Measurements from ENCODE around the gene LDLR.
A peak's percentile ranks its signal among the peaks of the same experiment; 100 is the strongest.
"Not testable (repeated sequence)": the region's sequence is repeated elsewhere in the genome, so short reads cannot be mapped to it uniquely, and the experiment has no call there.

The LDLR gene

GRCh38 chr19:11106477-11106876 is 17.2 kb downstream of the LDLR start:
- no peak for DNase-seq (ENCODE audit: low read depth)

GRCh38 chr19:11108746-11109145 is 19.5 kb downstream of the LDLR start:
- DNase-seq (ENCODE audit: low read depth): no peak

GRCh38 chr19:11111117-11111770 is 22.0 kb downstream of the LDLR start:
- DNase-seq (ENCODE audit: low read depth): no peak

GRCh38 chr19:11111771-11112144 is 22.5 kb downstream of the LDLR start:
- no peak for DNase-seq (ENCODE audit: low read depth)

GRCh38 chr19:11113140-11113708 is 24.0 kb downstream of the LDLR start:
- DNase-seq (ENCODE audit: low read depth): no peak

GRCh38 chr19:11115042-11115441 is 25.8 kb downstream of the LDLR start:
- DNase-seq (ENCODE audit: low read depth): no peak

- no peak for DNase-seq (ENCODE audit: low read depth)
These were observed 26.7 kb downstream of the LDLR start for GRCh38 chr19:11115895-11116446.

GRCh38 chr19:11116507-11116906 is 27.2 kb downstream of the LDLR start:
- DNase-seq (ENCODE audit: low read depth): no peak

GRCh38 chr19:11121963-11122362 is 32.7 kb downstream of the LDLR start:
- not testable (repeated sequence) for DNase-seq (ENCODE audit: low read depth)

- no peak for DNase-seq (ENCODE audit: low read depth)
These were observed 33.9 kb downstream of the LDLR start for GRCh38 chr19:11123114-11123513.

GRCh38 chr19:11124157-11124556 is 34.9 kb downstream of the LDLR start:
- DNase-seq (ENCODE audit: low read depth): not testable (repeated sequence)

GRCh38 chr19:11125994-11126685 is 36.9 kb downstream of the LDLR start:
- peak; percentile 65 for DNase-seq (ENCODE audit: low read depth)

- DNase-seq (ENCODE audit: low read depth): no peak
These were observed 38.6 kb downstream of the LDLR start for GRCh38 chr19:11127905-11128304.

GRCh38 chr19:11130824-11131455 is 41.7 kb downstream of the LDLR start:
- DNase-seq (ENCODE audit: low read depth): peak; percentile 46

- no peak for DNase-seq (ENCODE audit: low read depth)
These were observed 42.2 kb downstream of the LDLR start for GRCh38 chr19:11131471-11131870.

GRCh38 chr19:11136400-11137101 is 47.3 kb downstream of the LDLR start:
- DNase-seq (ENCODE audit: low read depth): no peak

- no peak for DNase-seq (ENCODE audit: low read depth)
These were observed 48.5 kb downstream of the LDLR start for GRCh38 chr19:11137542-11138384.

- DNase-seq (ENCODE audit: low read depth): no peak
These were observed 49.5 kb downstream of the LDLR start for GRCh38 chr19:11138601-11139300.

GRCh38 chr19:11140023-11140538 is 50.8 kb downstream of the LDLR start:
- not testable (repeated sequence) for DNase-seq (ENCODE audit: low read depth)

GRCh38 chr19:11140896-11141295 is 51.6 kb downstream of the LDLR start:
- DNase-seq (ENCODE audit: low read depth): no peak

Measured in stimulated activated CD8-positive, alpha-beta memory T cell treated with anti-CD3 and anti-CD28 coated beads, Interleukin-7, amount 100 ng/mL, for 24 hours (primary cell).